K562 (cell line): Measurements from ENCODE around the gene SIGLEC6. TPM values are rescaled to one million over a fixed set of nuclear protein-coding genes. Genes with fewer than 3 reads are reported as not detected.

Experiments used
- ATF3 ChIP-seq, 2 experiments: fragments of 450-650 bp in 1 of 2; sonication (generic) in 1 of 2; formaldehyde crosslinking in 1 of 2; IDR thresholded peaks in 1 of 2; conservative IDR thresholded peaks in 1 of 2; 2 replicates each; pipeline versions ENCODE4 v1.6.1 to v1.8.1; 2016 to 2023; ENCODE audit warnings: mild to moderate bottlenecking in 2 of 2, moderate library complexity in 2 of 2, inconsistent platforms in 1 of 2, missing genetic modification reagents in 1 of 2
- CREM ChIP-seq: IDR thresholded peaks from 2 replicates; pipeline ENCODE4 v1.6.1; 2014; ENCODE audit warnings: antibody characterized with exemption, low read depth
- MIER1 ChIP-seq: fragments of 450-650 bp; IDR thresholded peaks from 2 replicates; pipeline ENCODE4 v1.6.1; 2016; ENCODE audit warnings: antibody characterized with exemption, mild to moderate bottlenecking, low read depth
- REST ChIP-seq, 2 experiments: fragments of 450-650 bp; formaldehyde crosslinking in 1 of 2; IDR thresholded peaks; 2 replicates each; pipeline versions ENCODE4 v1.4.0 to v1.6.1; 2014 to 2020; ENCODE audit warnings: mild to moderate bottlenecking in 2 of 2, borderline replicate concordance in 1 of 2, low read depth in 1 of 2
- ZSCAN32 ChIP-seq: fragments of 450-650 bp; formaldehyde crosslinking; IDR thresholded peaks from 2 replicates; pipeline ENCODE4 v1.4.0; 2020; ENCODE audit warnings: mild to moderate bottlenecking, moderate library complexity
- polyA plus RNA-seq, 8 experiments: library from polyadenylated mRNA; depleted of rRNA in 4 of 8; stranded (reverse) in 5 of 8; unstranded in 3 of 8; fragments of >200 nt; fragmentation: Nextera tagmentation in 2 of 8; fragmentation: Illumina TruSeq in 1 of 8; extraction: Ambion mirVana in 2 of 8; extraction: Trizol in 1 of 8; gene quantifications; 2 replicates each; pipeline versions ENCODE4 v1.2.1 to v1.2.3, GENCODE V29; 2011 to 2014; ENCODE audit warnings: inconsistent platforms in 1 of 8, missing spikeins in 1 of 8
- total RNA-seq, 7 experiments: library from RNA; depleted of rRNA in 6 of 7; stranded (reverse); fragments of >200 nt in 6 of 7; fragmentation: Illumina TruSeq in 2 of 7; extraction: Trizol in 2 of 7; gene quantifications; 2 replicates each; pipeline versions ENCODE4 v1.2.1 to v1.2.3, GENCODE V29; 2011 to 2021; ENCODE audit warnings: low replicate concordance in 1 of 7

The SIGLEC6 gene
- total and polyA plus RNA-seq, 9 of the 15 experiments (the other 6 are each of a cell fraction or from before 2014, with no cell fraction given): 0.03 to 17.5 (median 0.71) TPM

- TF ChIP-seq ZSCAN32 (CRISPR knock-in tag) (no peak), MIER1 (peak; percentile 12; the same call in 1 of the 2 replicates), CREM (peak; percentile 32; the same call in 1 of the 2 replicates), ATF3 (IDR thresholded peaks at IDR 0.05) (peak; percentile 69), ATF3 (CRISPR knock-in tag; conservative IDR thresholded peaks at IDR 0.05) (no peak), REST (IDR thresholded peaks at IDR 0.05; ENCODE audit: borderline replicate concordance) (peak; percentile 93), REST (CRISPR knock-in tag; IDR thresholded peaks at IDR 0.05; ENCODE audit: low read depth) (peak; percentile 60; the same call in 1 of the 2 replicates)
- TF ChIP-seq, all 486 proteins: peak for 11
Measured at GRCh38 chr19:51477344-51477743, 54.1 kb downstream of the SIGLEC6 start (continued).
